Gastrocnemius medialis (tissue), 4 donors: ENCODE results near the gene TMEM31.

Experiments used
- CTCF ChIP-seq, 5 experiments: fragments of 450-650 bp in 3 of 5; fragments of 200-600 bp in 2 of 5; sonication (generic) in 2 of 5; IDR thresholded peaks in 4 of 5; conservative IDR thresholded peaks in 1 of 5; 1 replicate in 4 of 5; 2 replicates in 1 of 5; pipeline ENCODE4 v1.5.1; 2016 to 2019; ENCODE audit warnings: antibody characterized with exemption in 5 of 5, mild to moderate bottlenecking in 3 of 5, moderate library complexity in 3 of 5
- POLR2A ChIP-seq, 2 donors: fragments of 450-650 bp; IDR thresholded peaks; one replicate each; pipeline ENCODE4 v1.6.1; 2017; ENCODE audit warnings: antibody characterized with exemption in 2 of 2, mild to moderate bottlenecking in 2 of 2, moderate library complexity in 2 of 2

- TF ChIP-seq CTCF (IDR thresholded peaks at IDR 0.05 in 4 of 5, conservative IDR thresholded peaks at IDR 0.05 in 1 of 5) = no peak
- no peak for TF ChIP-seq POLR2A (IDR thresholded peaks at IDR 0.05)
Measured at GRCh38 chrX:103734125-103734760, 23.5 kb downstream of the TMEM31 start.
